Smooth muscle cell (in vitro differentiated cells): ENCODE measurements around the gene FGL2. TPM values are rescaled to one million over a fixed set of nuclear protein-coding genes. Genes with fewer than 3 reads are reported as not detected.

Source experiments
- DNase-seq: peaks from one replicate; lab custom pipeline; 2025; ENCODE audit not compliant: unreplicated experiment; lab: John Stamatoyannopoulos, UW
- H2AFZ ChIP-seq: fragments of 200-600 bp; sonication (generic); 2 replicates; pipeline ENCODE4 v1.6.0; 2016; ENCODE audit warnings: antibody characterized with exemption, low read depth, mild to moderate bottlenecking
- H3F3A ChIP-seq: fragments of 200-600 bp; sonication (generic); 2 replicates; pipeline ENCODE4 v1.6.0; 2017; ENCODE audit warnings: antibody characterized with exemption, low read depth
- H3K27ac ChIP-seq: fragments of 200-600 bp; sonication (generic); 2 replicates; pipeline ENCODE4 v1.5.1; 2016; ENCODE audit warnings: low read depth, mild to moderate bottlenecking
- H3K27me3 ChIP-seq: fragments of 200-600 bp; sonication (generic); 2 replicates; pipeline ENCODE4 v1.6.1; 2016; ENCODE audit warnings: low read depth, mild to moderate bottlenecking
- H3K36me3 ChIP-seq: fragments of 200-600 bp; sonication (generic); 2 replicates; pipeline ENCODE4 v1.5.1; 2016; ENCODE audit warnings: low read depth
- H3K4me1 ChIP-seq: fragments of 200-600 bp; sonication (generic); 2 replicates; pipeline ENCODE4 v1.5.1; 2016; ENCODE audit warnings: low read depth
- H3K4me2 ChIP-seq: fragments of 200-600 bp; sonication (generic); 2 replicates; pipeline ENCODE4 v1.6.0; 2016; ENCODE audit warnings: mild to moderate bottlenecking
- H3K4me3 ChIP-seq: fragments of 200-600 bp; sonication (generic); 2 replicates; pipeline ENCODE4 v1.5.1; 2016; ENCODE audit warnings: mild to moderate bottlenecking
- H3K79me2 ChIP-seq: fragments of 200-600 bp; sonication (generic); 2 replicates; pipeline ENCODE4 v1.6.0; 2016; ENCODE audit warnings: low read depth, mild to moderate bottlenecking
- H3K9ac ChIP-seq: fragments of 200-600 bp; sonication (generic); 2 replicates; pipeline ENCODE4 v1.6.0; 2016; ENCODE audit warnings: low read depth
- H3K9me3 ChIP-seq: fragments of 200-600 bp; sonication (generic); replicated peaks from 2 replicates; pipeline ENCODE4 v1.5.1; 2016; ENCODE audit warnings: low read depth
- H4K20me1 ChIP-seq: fragments of 200-600 bp; sonication (generic); 2 replicates; pipeline ENCODE4 v1.6.0; 2016; ENCODE audit warnings: low read depth
- CTCF ChIP-seq: fragments of 200-600 bp; sonication (generic); IDR thresholded peaks from 2 replicates; pipeline ENCODE4 v1.5.1; 2017; ENCODE audit warnings: borderline replicate concordance, mild to moderate bottlenecking, antibody characterized with exemption; ENCODE audit not compliant: insufficient read depth, poor library complexity, severe bottlenecking
- WGBS: methylation state at CpG from one replicate; pipeline ENCODE4 v1.1.7; 2016; ENCODE audit warnings: low lambda C conversion rate; 5-methylcytosine and 5-hydroxymethylcytosine counted together
- polyA plus RNA-seq: library from polyadenylated mRNA; unstranded; fragments of >200 nt; fragmentation: Nextera tagmentation; extraction: Ambion mirVana; gene quantifications from 2 replicates; pipeline ENCODE4 v1.2.1, GENCODE V29; 2016
- total RNA-seq: library from RNA; depleted of rRNA; stranded (reverse); fragments of >200 nt; gene quantifications from 2 replicates; pipeline ENCODE4 v1.2.3, GENCODE V29; 2014

The FGL2 gene
- total and polyA plus RNA-seq, 2 experiments from 2014 or later, result 0.40 TPM; not detected in 1

GRCh38 chr7:77246026-77246640 lies 46.5 kb upstream of the FGL2 start:
- no peaks in the 10 kb centered on the region for H3K79me2 ChIP-seq
- WGBS, result 34% methylated on average over 5 of the region's 5 CpGs
- H3K9ac ChIP-seq, result no peak overlapping the region
- H3K4me1 ChIP-seq, result peaks cover 24% of the 10 kb centered on the region
- H3K36me3 ChIP-seq, result no peaks in the 10 kb centered on the region
- no peaks in the 10 kb centered on the region for H3K9me3 ChIP-seq
- peak overlapping the region; percentile 33 for H3K4me2 ChIP-seq
- no peaks in the 10 kb centered on the region for H4K20me1 ChIP-seq
- H3K27ac ChIP-seq, result no peak overlapping the region
- H2AFZ ChIP-seq, result no peak overlapping the region
- H3K27me3 ChIP-seq, result no peaks in the 10 kb centered on the region
- DNase-seq, result no peak
- no peak for TF ChIP-seq CTCF
- peaks cover 6% of the 10 kb centered on the region for H3F3A ChIP-seq
- H3K4me3 ChIP-seq, result no peak overlapping the region

- H3K4me3 ChIP-seq, result no peak overlapping the region
- H3F3A ChIP-seq, result peaks cover 6% of the 10 kb centered on the region
- TF ChIP-seq CTCF, result no peak
- 90% methylated on average over 7 of the region's 7 CpGs for WGBS
- no peak overlapping the region for H2AFZ ChIP-seq
- H3K4me1 ChIP-seq, result peaks cover 24% of the 10 kb centered on the region
- no peak overlapping the region for H3K27ac ChIP-seq
- no peaks in the 10 kb centered on the region for H3K36me3 ChIP-seq
- no peaks in the 10 kb centered on the region for H3K27me3 ChIP-seq
- H3K79me2 ChIP-seq, result no peaks in the 10 kb centered on the region
- no peaks in the 10 kb centered on the region for H3K9me3 ChIP-seq
- H3K9ac ChIP-seq, result no peak overlapping the region
- no peak for DNase-seq
- no peaks in the 10 kb centered on the region for H4K20me1 ChIP-seq
- H3K4me2 ChIP-seq, result no peak overlapping the region
Observed at GRCh38 chr7:77245015-77245755, 45.6 kb upstream of the FGL2 start.

GRCh38 chr7:77244222-77244934 lies 44.8 kb upstream of the FGL2 start:
- Histone ChIP-seq H3K79me2 (no peaks in the 10 kb centered on the region), H3K36me3 (no peaks in the 10 kb centered on the region), H3K9ac (no peak overlapping the region), H3K27ac (no peak overlapping the region), H3K4me3 (no peak overlapping the region), H3F3A (peaks cover 6% of the 10 kb centered on the region), H3K9me3 (no peaks in the 10 kb centered on the region), H3K27me3 (no peaks in the 10 kb centered on the region), H3K4me2 (no peak overlapping the region), H2AFZ (no peak overlapping the region), H3K4me1 (peaks cover 24% of the 10 kb centered on the region), H4K20me1 (no peaks in the 10 kb centered on the region)
- DNase-seq, result no peak
- WGBS, result 95% methylated on average over 6 of the region's 6 CpGs
- TF ChIP-seq CTCF, result no peak
